ENCODE measurements around the gene CISD1.
"Not testable (repeated sequence)": the region's sequence is repeated elsewhere in the genome, so short reads cannot be mapped to it uniquely, and the experiment has no call there.

Gene CISD1

DNA sequence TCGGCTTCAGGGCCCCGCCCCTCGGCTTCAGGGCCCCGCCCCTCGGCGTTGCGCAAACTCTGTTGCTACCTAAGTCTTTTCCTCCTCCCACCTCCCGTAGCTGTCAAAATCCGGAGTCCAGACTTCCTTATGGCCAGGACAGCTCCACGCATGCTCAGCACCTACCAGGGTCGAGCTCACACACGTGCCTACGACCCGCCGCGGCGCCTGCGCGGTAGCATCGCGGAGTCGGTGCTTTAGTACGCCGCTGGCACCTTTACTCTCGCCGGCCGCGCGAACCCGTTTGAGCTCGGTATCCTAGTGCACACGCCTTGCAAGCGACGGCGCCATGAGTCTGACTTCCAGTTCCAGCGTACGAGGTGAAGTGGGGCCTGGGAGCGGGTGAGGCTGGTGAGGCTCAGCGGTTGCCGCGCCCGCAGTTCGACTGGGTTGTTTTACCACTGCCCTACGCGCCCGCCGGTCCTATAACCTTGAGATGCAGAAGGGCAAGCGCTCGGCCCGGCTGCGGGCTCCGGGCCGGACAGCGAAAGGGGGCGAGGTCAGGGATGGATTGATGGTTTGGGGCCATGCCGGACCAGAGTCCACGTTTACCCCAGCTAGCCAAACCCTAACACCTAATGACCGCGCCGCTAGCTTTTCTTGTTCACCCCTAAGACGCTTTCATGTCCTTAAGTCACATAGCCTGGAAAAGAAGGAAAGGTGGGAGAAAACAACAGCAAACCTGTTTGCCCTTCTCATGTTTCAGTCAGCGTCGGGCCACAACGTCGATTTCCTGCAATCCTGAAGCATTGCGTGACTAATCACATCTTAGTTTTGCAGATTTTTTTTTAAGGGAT lies at the start of gene CISD1:
Gene CISD1 (plus strand): TSS at position 217 of the 836 bp plus-strand sequence. CDS start 112 bp downstream, at position 329.
- peak; percentile 95 to 98 for DNase-seq

DNA sequence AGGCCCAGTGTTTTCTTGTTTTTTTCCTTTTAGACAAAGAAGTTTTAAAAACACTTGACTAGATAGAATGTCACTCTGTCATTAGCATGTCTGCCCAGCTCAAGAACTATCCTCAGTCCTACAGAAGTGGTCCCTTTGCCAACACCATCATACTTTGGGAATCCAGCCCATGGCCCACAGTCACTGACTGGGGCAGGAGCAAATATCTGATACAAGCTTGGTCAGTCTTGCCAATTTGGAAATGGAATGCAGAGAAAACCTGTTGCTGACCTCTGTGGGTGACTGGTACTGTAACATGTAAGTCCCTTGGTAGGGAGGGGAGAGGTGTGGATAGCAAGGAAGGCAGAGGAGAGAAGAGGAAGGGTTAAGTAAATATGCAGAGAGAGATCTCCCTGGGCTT lies 49.1 kb upstream of the CISD1 start:
- DNase-seq, result no peak

GRCh38 chr10:58220769-58221451 lies 48.1 kb upstream of the CISD1 start:
- DNase-seq, result no peak

- DNase-seq, result no peak
Observed at GRCh38 chr10:58225654-58226053, 43.3 kb upstream of the CISD1 start.

GRCh38 chr10:58229856-58230255 lies 39.1 kb upstream of the CISD1 start:
- DNase-seq, result not testable (repeated sequence)

- no peak for DNase-seq
Observed at GRCh38 chr10:58237014-58237834, 31.7 kb upstream of the CISD1 start.

DNA sequence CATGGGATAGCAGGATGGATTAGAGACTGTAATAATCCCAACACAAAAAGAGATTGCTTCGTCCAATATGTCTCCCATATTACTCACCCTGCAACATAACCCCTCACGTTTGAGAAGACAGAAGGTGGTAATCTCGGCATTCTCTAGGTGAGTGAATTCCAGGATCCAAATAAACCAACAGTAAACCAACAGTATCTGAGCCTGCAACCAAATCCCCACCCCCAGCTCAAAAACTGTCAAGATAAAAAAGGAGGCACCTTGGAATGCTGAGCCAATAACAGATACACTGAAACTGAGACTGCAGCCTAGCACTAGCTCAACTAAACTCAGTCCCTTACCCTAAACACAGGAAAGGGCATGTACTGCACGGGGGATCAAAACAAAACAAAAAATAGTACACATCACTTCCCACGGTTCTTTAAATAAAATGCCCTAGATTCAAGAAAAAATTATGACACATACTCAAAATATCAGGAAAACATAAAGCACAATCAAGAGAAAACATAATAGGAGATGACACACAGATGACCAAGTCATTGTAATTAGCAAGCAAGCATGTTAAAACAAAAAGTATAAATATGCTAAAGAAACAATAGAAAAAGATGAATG lies 29.3 kb upstream of the CISD1 start:
- no peak for DNase-seq

DNA sequence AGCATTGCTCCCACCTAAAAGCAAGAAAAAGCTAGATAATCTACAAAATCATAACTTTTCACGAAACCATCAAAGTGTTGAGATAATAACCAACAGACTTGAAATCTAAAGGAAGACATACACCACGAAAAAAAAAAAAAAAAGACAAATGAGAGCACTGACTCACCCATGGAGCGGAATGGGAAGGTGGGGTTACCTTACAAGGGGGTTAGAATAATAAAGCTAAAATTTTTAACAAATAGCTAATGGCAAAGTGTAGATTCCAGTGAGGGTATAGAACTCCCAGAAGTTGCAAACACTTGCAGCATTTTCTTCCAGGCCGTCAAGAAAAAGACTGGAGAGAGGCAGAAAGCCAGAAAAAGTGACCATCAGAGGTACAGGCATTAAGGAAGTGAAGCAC lies 28.4 kb upstream of the CISD1 start:
- no peak for DNase-seq

DNA sequence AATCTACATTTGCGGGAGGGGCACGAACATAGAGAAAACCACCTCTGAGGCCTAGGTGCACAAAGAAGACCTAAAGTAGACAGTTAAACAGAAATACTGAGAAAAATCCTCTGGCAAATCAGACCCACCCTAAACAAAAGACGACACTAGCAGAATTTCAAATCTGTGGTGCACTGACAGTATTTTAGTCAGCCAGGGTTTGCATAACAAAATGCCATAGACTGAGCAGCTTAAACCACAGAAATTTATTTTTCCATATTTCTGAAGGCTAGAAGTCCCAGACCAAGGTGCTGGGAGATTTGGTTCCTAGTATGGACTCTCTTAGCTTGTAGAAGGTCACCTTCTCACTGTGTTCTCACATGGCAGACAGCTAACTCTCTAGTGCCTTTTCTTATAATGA lies 27.6 kb upstream of the CISD1 start:
- DNase-seq, result no peak

DNA sequence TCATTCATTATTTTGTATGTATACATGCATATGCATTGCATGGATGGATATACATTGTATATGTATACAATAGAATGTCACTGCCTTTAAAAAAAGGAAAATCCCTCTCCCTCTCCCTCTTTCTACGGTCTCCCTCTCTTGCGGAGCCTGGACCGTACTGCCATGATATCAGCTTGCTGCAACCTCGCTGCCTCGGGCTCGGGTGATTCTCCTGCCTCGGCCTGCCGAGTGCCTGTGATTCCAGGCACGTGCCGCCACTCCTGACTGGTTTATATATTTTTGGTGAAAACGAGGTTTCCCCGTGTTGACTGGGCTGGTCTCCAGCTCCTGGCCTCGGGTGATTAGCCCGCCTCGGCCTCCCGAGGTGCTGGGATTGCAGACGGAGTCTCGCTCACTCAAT lies 25.7 kb upstream of the CISD1 start:
- DNase-seq, result no peak

DNA sequence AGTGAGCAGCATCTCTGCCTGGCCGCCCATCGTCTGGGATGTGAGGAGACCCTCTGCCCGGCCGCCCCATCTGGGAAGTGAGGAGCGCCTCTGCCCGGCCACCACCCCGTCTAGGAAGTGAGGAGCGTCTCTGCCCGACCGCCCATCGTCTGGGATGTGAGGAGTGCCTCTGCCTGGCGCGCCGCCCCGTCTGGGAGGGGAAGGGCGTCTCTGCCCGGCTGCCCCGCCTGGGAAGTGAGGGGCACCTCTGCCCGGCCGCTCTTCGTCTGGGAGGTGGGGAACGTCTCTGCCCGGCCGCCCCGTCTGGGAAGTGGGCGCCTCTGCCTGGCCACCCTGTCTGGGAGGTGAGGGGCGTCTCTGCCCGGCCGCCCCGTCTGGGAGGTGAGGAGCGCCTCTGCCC lies 25.2 kb upstream of the CISD1 start:
- DNase-seq, result not testable (repeated sequence)

DNA sequence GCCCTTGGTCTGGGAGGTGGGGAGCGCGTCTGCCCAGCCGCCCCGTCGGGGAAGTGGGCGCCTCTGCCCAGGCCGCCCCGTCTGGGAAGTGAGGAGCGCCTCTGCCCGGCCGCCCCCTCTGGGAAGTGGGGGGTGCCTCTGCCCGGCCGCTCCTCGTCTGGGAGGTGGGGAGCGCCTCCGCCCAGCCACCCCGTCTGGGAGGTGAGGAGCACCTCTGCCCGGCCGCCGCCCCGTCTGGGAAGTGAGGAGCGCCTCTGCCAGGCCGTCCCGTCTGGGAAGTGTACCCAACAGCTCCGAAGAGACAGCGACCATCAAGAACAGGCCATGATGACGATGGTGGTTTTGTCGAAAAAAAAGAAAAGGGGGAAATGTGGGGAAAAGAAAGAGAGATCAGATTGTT lies 24.7 kb upstream of the CISD1 start:
- DNase-seq, result not testable (repeated sequence)

- not testable (repeated sequence) for DNase-seq
Observed at GRCh38 chr10:58244666-58245065, 24.3 kb upstream of the CISD1 start.

DNA sequence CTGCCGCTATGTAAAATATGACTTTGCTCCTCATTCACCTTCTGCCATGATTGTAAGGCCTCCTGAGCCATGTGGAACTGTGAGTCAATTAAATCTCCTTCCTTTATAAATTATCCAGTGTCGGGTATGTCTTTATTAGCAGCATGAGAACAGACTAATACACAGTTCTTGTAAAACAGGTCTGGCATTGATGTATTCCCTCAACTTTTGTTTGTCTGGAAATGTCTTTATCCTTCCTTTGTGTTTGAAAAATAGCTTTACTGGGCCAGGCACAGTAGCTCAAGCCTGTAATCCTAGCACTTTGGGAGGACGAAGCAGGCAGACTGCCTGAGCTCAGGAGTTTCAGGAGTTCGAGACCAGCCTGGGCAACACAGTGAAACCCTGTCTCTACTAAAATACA lies 15.8 kb upstream of the CISD1 start:
- no peak for DNase-seq

DNA sequence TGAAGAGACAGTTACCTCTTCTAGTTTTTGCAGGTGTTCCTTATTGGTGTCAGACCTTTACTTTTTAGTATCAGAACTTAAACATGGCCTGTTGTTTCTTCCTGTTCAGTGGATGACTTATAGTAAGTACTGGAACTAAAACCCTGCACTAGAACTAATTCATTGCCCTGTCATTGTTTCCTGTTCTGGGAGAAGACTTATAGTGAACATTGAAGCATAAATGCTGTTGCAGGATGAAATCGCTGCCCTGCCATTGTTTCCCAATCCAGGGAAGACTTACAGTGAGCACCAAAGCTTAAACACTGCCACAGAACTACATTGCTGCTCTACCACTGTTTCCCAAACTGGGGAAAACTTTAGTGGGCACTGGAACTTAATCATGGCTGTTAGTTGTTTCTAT lies 14.3 kb upstream of the CISD1 start:
- DNase-seq, result no peak

- DNase-seq, result not testable (repeated sequence)
Observed at GRCh38 chr10:58256013-58256780, 12.8 kb upstream of the CISD1 start.

- no peak for DNase-seq
Observed at GRCh38 chr10:58258977-58259692, 9.8 kb upstream of the CISD1 start.

DNA sequence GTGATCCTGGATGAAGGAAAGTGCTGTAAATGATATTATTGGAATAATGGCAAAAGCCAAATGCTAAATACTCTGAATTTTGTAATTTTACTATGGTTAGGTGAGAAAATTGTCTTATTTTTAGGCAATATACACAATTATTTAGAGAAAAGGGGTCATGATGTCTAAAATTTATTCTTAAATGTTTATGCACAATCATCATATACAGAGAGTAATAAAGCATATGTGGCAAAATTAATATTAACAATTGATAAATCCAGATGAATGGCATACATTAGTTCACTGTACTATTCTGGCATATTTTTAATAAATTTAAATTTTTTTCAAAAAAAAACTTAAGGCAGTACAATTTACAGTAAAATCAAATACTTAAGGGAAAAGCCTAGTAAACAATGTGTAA lies 8.6 kb upstream of the CISD1 start:
- no peak for DNase-seq

- no peak for DNase-seq
Observed at GRCh38 chr10:58262766-58263165, 6.2 kb upstream of the CISD1 start.

DNA sequence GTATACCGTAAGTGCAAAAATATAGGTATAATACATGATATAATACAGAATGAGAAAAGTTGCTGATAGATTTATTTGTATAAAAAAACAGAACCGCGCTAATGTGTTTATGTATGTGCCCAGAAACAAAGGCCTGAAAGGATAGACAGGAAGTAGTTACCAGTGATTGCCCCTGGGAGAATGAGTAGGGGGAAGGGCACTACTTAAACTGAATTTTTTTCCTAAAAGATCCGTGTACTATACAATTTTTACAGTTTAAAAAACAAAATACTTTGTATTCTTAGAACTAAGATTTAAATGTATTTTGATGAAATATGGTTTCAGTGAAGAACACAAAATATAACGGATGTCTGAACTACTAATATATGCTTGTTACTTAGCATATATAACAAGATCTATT lies 4.2 kb upstream of the CISD1 start:
- DNase-seq, result peak; percentile 19

DNA sequence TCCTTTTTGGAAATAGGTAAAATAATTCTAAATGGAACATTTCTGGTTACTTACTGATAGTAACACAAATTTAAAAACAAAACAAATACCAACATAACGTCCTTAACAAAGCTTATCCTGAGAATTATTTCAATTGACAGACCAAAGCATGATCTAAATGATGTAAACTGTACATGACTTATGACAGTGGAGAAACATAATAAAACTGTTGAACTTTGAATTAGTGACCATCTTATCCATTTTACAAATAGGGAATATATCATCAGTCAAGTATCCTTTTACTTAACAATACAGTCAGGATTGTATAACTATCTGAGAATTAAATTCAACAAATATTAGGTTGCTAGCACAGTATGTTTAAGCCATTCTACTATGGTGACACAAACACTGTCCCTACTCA lies 3.7 kb upstream of the CISD1 start:
- DNase-seq, result no peak

Data from NCI-H2081 (cell line).